GM21381 (cell line): ENCODE data around the gene ALOX15B.

Source experiments
- ATAC-seq: cut with Tn5 transposase; IDR thresholded peaks from one replicate; pipeline ENCODE4 v1.9.1; 2021; ENCODE audit warnings: mild to moderate bottlenecking, moderate library complexity; ENCODE audit not compliant: unreplicated experiment

The ALOX15B gene

DNA sequence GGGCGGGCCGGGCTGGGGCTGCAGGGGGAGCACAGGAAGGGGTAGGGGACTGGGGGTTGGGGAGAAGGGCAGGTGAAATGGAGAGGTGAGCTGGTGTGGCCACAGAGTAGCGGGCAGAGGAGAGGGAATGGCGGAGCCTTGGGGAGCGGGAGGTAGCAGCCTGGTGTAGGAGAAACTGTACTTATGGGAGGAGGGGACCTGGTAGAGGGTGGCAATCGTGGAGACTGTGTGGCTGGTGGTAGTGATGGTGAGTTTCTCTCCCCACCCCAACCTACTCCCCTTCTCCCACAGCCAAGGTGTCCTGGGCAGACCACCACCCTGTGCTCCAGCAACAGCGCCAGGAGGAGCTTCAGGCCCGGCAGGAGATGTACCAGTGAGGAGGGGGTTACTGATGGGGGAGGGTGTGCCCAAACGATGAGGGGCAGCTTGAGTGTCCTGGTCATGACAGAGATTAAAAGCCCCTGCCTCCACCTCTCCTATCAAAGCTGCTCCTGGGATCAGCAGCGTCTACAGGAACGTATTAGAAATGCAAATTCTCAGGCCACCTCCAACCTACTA is 831 bp downstream of the ALOX15B start:
- ATAC-seq, result no peak

DNA sequence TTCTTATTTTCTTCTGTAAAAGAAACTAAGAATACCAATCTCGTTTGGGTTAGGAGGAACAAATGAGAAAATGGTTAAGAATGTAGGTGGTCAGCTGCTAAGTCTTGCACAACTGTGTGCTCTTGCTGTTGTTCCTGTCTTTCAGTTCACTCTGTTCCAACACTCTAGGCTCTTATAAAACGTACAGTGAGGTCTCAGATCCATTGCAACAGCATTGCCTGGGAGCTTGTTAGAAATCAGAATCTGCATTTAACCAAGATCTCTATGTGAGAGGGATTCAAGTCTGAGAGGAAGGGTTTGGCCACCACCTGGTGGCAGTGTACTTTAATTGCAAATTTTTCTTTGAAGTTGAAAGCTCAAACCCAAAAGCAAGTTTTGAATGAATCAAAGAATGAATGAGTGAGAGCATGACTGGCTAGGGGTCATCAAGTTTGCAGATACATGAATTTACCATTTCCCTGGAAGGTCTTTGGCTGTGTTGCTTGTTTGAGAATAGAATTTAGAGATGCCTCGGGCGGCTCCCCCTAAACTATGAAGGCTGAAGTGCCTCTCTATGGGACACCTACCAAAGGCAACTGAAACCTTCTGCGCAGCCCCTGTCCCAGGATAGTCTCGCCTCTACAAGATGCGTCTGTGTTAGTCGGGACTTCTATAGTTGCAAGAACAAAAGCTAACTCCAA is 2.5 kb downstream of the ALOX15B start:
- no peak for ATAC-seq

DNA sequence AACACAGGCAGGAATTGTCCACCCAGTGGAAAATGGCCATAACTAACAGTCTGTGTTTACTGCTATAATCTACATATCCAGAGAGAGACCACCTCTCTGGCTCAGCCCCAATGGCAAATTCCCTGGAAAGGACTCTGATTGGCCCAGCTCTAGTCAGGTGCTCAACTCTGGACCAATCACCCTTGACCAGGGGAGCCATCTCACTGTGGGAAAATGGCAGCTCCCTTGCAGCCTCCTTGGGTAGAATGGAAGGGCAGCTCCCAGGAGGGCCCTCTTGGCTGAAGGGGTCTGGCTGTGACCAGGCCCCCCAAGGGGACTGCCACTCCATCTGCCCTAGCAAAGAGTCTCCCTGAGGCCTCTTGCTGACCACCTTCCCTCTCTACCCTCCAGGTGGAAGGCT is 3.1 kb downstream of the ALOX15B start:
- no peak for ATAC-seq

DNA sequence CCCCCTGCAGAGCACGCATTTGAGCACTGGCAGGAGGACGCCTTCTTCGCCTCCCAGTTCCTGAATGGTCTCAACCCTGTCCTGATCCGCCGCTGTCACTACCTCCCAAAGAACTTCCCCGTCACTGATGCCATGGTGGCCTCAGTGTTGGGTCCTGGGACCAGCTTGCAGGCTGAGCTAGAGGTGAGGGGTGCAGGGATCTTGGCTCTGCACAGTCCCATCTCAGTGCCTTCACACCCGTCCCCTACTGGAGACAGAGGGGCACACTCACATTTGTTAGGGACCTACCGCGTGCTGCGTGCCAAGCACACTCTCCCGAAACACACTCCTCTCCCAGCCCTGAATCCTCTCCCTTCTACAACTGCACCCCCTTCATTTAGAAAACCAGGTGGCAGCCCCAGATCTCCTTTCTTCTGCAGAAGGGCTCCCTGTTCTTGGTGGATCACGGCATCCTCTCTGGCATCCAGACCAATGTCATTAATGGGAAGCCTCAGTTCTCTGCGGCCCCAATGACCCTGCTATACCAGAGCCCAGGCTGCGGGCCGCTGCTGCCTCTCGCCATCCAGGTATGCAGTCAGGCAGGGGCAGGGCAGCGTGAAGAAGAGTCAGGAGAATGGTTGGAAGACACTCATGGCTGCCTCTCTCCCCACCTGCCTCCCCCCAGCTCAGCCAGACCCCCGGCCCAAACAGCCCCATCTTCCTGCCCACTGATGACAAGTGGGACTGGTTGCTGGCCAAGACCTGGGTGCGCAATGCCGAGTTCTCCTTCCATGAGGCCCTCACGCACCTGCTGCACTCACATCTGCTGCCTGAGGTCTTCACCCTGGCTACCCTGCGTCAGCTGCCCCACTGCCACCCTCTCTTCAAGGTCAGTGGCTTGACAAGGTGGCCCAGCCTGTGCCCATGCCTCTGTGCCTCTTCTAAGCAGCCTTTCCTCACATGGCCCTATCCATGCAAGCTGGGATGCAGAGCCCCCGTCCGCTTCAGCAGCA is 6.3 kb downstream of the ALOX15B start:
- ATAC-seq, result no peak

DNA sequence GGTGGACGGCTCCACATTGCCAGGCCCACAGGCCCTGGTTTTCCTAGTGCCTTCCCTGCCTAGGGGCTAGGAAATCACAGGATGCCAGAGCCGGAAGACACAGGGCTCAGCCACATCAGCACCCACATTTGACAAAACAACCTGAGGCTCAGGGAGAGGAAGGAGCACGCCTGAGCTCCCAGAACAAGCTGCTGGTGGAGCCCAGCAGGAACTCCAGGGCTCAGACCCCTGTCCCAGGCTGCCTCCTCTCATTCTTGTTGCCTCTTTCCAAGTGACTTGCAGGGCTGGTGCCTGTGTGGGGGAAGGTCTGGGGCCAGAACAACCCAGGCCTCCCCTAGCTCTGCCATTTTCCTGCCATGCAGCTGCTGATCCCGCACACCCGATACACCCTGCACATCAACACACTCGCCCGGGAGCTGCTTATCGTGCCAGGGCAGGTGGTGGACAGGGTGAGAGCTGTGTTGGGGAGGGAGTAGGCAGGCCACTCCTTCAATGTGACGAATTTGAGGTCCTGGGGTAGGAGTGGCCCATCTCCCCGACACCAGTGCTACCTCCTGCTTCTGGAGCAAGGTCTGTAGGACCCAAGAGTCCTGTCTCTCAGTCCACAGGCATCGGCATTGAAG is 7.6 kb downstream of the ALOX15B start:
- no peak for ATAC-seq

DNA sequence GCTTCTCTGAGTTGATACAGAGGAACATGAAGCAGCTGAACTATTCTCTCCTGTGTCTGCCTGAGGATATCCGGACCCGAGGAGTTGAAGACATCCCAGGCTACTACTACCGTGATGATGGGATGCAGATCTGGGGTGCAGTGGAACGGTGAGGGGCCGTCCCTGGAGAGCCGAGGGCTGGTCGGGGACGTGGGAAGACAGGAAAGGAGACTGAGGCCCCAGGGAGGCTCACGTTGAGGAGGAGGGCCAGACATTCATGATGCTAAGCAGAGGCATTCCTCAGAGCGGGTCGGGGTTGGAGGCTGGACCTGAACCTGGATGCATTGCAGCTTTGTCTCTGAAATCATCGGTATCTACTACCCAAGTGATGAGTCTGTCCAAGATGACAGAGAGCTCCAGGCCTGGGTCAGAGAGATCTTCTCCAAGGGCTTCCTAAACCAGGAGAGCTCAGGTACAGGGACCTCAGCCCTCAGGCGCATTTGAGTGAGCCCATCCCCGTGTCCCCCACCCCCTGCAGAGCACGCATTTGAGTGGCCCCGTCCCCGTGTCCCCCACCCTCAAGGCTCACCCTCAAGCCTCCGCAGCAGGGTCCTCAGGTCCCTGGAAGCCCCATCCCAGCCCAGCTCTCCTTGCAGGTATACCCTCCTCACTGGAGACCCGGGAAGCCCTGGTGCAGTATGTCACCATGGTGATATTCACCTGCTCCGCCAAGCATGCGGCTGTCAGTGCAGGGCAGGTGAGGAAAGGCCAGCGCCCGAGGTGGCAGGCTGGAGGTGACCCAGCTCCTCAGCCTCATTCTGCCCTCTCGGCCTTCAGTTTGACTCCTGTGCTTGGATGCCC is 8.3 kb downstream of the ALOX15B start:
- no peak for ATAC-seq

DNA sequence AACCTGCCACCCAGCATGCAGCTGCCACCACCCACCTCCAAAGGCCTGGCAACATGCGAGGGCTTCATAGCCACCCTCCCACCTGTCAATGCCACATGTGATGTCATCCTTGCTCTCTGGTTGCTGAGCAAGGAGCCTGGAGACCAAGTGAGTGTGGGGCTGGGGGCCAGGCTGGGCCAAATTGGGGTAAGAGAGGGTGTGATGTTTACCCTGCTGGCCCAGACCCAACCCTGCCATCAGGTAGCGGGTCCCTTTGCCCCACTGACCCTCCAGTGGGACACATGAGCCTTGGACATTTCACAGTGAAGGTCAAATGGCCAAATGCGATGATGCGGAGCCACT is 8.9 kb downstream of the ALOX15B start:
- ATAC-seq, result no peak

DNA sequence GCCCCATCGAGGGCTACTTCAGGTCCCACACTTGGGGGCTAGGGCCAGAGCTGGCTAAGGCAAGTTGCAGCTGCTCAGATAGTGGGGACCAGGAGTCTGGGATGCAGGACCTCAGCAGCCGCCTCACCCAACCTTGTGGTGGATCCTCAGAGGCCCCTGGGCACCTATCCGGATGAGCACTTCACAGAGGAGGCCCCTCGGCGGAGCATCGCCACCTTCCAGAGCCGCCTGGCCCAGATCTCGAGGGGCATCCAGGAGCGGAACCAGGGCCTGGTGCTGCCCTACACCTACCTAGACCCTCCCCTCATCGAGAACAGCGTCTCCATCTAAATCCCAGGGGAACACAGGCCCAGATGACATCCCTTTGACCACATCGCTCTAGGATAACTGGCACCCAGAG is 9.4 kb downstream of the ALOX15B start:
- no peak for ATAC-seq

DNA sequence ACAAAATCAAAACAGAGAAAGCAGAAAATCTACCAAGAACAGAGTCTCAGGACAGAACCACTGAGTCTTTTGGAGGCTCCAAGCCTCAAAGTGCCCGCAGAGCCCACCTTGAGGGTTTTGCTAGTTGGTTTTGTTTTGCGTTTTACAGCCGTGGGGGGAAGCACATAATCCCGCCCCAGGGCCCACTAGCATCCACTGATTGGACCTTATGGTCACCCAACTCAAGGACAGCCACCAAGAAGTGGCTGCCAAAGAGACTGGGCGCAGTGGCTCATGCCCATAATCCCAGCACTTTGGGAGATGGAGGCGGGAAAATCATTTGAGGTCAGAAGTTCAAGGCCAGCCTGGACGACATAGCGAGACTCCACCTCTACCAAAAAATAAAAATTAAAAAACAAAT is 9.9 kb downstream of the ALOX15B start:
- ATAC-seq, result no peak

DNA sequence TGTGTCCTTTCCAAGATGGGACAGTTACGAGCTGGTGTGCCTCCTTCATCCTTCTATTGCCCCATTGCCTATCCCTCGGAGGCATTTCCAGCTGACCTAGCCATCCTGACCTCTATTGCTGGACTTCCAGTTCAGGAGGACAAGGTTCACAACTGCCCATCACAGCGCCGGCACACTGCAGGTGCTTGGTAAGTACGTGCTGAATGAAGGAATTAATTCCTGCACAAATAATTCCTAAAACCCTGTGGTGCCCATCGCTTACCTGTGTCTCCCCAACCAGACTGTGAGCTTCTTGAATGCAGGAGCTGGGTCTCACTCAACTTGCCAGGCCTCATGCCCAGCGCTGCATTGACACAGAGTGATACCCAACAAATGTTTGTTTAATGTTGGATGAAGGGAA is 13.0 kb downstream of the ALOX15B start:
- no peak for ATAC-seq

DNA sequence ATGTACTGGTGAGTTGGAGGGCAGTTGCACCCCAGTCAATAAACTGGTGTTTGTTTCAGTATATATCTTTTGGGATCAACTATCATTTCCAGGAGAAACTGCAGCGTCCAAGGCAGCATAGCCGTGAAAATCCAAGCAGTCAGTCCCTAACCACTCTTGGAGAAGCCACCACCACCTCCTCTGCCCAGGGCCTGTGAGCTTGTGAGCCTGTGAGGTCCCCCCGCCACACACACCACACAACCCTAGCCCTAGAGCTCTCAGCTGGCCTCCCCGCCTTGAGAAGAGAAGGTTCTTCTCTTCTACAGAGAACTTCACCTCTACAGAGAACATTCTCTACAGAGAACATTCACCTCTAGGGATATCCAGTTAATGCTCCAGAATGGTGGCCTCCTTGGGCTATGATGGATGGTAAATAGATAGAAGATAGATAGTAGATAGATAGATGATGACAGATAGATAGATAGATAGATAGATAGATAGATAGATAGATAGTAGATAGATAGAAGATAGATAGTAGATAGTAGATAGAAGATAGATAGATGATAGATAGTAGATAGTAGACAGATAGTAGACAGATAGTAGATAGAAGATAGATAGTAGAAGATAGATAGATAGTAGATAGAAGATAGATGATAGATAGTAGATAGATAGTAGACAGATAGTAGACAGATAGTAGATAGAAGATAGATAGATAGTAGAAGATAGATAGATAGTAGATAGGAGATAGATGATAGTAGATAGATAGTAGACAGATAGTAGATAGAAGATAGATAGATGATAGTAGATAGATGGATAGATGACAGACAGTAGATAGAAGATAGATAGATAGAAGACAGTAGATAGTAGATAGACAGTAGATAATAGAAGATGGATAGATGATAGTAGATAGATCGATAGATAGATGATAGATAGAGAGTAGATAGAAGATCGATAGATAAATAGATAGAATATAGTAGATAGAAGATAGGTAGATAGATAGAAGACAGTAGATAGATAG is 13.7 kb downstream of the ALOX15B start:
- no peak for ATAC-seq

DNA sequence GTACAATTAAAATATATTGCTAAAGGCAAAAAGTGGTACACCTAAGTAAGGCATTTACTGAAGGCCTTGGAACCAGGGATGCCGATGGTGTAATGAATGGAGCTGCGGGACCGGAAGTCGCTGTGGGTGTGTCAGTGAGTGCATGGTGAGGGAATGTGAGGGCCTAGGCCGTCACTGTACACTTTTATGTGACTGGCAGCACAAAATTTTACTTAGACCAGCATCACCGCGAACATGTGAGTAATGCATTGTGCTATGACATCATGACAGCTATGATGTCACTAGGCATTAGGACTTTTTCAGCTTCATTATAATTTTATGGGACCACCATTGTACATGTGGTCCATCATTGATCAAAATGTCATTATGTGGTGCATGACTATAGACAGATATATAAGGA is 14.7 kb downstream of the ALOX15B start:
- ATAC-seq, result no peak

DNA sequence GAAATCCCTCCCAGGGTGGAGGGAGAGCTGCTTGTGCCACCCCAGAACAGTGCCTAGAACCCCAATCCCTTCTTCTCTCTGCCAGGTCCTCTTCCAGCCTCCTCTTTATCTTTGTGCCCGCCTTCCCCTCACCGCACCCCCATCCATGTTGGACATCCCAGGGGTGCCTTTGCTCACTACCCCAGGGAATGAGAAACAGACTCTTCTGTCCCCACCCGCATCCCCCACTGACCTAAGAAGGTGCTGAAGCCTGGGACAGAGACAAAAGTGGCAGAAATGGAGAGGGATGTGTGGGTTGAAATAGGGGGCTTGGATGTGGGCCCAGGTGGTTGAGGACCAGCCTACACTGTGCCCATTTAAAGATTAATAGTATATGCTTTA is 17.0 kb downstream of the ALOX15B start:
- ATAC-seq, result no peak

DNA sequence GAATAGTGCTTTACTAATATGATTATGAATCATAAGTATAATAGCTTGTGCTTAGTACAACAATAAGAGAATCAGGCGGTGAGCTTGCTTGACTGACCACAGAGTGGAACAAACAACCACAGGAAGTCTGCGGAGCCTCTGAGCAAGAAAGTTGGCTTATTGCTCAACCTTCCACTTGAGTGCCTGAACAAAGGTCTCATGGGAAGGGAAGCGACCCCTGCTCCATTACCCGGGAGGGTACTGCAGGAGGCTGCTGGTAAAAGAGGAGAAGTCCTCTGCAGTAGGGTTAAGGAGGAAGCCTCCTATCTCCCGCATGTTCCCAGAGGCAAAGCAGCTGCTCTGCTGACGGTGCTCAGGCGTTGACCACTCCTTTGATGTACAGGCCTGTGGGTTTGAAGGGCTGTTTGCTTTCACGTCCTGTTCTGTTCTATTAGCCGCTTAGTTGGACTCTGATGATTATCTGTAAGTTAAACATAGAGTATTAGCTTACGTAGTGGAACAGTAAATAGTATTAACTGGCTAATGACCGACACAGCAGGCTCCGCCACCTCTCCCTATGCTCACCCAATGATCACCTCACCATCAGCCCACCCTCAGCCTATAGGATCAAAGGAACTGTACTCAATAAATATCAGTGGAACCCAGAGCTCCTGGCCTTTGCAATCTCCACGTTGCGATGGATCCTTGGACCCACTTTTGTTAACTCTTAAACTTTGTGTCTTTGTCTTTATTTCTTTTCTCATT is 17.5 kb downstream of the ALOX15B start:
- ATAC-seq, result peak; percentile 54

DNA sequence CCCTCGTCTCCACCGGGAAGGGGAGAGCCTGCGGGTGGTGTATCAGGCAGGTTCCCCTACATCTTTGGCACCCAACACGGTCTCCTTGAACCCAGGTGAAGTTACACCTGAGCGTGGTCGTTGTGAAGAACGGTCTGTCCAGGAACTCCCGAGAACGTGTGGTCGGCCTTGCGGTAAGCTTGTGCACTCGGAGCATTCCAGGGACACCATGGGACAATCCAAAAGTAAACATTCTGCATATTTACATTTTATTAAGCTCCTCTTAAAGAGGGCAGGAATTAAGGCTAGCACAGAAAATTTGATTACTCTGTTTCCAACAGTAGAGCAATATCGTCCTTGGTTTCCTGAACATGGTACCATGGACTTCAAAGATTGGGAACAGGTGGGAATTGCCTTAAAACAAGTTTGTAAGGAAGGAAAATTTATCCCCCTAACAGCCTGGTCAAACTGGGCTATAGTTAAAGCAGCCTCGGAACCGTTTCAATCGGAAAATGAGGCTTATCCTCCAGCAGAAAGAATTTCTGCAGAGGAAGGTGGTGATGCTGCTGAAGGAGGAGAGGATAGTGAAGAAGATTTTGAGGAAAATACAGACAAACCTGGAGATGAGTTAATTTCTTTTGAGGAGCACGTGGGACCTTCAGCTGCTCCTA is 18.2 kb downstream of the ALOX15B start:
- no peak for ATAC-seq

DNA sequence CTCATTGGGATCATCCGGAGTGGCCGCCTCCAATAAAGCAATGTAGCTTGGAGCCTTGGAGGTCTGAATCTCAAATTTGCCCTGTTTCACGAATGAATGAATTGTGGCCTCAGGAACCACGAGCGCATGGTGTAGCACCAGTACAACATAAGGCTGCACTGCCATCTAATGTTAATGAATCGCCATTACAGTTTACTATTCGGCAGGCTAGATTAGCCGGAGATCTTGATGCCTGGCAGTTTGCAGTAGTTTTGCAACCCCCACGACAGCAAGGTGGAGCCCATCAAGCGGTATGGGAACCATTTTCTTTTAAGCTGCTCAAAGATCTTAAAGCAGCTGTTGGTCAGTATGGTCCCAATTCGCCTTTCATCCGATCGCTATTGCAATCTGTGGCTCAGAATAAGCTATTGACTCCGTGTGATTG is 18.8 kb downstream of the ALOX15B start:
- no peak for ATAC-seq

DNA sequence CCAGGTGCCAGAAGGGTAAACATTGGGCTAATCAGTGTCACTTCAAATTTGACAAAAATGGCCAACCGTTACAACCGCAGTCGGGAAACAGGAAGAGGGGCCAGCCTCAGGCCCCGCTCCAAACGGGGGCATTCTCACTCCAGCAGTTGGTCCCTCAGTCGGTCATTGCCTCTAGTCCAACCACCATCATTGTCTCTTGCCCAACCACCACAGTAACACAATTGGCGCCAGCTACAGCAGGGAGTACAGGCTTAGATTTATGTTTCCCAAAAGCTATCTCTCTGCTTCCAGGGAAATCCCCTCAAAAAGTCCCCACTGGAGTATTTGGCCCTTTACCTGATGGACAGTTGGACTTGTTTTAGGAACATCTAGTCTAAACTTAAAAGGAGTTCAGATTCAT is 20.3 kb downstream of the ALOX15B start:
- no peak for ATAC-seq

DNA sequence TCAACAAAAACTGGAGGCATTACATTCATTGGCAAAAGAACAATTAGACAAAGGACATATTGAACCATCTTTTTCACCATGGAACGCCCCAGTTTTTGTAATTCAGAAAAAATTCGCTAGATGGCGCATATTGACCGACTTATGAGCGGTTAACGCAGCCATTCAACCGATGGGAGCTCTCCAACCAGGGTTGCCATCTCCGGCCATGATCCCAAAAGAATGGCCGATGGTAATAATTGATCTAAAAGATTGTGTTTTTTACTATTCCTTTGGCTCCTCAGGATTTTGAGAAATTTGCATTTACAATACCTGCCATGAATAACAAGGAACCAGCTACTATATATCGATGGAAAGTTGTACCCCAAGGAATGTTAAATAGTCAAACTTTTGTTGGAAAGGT is 21.4 kb downstream of the ALOX15B start:
- no peak for ATAC-seq
